ENCODE results near the gene C7orf33.
"Not testable (repeated sequence)": the region's sequence is repeated elsewhere in the genome, so short reads cannot be mapped to it uniquely, and the experiment has no call there.

Gene C7orf33

GRCh38 chr7:148590471-148590870 is at the start of gene C7orf33:
TSS of gene C7orf33 (plus strand) at chr7:148590766. CDS start at chr7:148590926, 160 bp downstream.
- DNase-seq (ENCODE audit: low spot score): no peak

DNA sequence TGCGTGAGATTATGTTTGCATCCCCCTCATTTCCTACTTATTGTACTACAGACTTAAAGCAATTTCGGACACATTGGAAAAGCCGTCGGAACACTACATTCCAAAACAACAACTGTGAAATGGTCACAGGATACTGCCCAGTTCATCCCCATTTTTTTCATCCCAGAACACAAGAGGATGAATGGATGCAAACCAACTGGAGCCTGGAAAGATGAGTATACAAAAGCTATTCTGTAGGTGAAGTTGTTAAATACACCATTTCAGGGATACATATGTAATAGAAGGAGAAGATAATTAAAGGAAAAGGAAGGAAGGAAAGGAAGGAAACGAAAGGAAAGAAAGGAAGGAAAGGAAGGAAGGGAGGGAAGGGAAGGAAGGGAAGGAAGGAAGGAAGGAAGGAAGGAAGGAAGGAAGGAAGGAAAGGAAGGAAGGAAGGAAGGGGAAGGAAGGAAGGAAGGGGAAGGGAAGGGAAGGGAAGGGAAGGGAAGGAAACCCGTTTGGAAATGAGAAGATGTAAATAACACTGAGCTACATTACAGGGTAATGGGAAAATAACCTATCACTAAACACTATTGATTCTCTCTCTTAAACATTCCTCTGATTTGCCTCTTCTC is 48.6 kb upstream of the C7orf33 start:
- no peak for DNase-seq (ENCODE audit: low spot score)

DNA sequence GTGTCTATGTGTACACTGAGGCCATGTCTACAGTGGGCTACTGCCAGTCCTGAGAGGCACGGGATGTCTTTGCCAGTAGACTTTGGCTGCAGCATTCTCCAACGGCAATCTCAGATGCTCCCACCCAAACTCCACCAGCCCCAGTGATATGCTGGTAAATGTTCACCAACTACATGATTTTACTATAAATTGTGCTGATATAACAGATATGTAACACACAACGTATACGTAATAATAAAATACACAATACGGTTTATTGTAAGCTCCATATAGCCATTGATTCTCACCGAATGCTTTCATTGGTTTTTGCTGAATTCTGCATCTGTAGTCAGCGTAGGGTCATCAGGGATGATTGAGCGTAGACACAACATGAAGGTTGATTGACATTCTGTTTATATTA is 47.3 kb upstream of the C7orf33 start:
- DNase-seq (ENCODE audit: low spot score): no peak

DNA sequence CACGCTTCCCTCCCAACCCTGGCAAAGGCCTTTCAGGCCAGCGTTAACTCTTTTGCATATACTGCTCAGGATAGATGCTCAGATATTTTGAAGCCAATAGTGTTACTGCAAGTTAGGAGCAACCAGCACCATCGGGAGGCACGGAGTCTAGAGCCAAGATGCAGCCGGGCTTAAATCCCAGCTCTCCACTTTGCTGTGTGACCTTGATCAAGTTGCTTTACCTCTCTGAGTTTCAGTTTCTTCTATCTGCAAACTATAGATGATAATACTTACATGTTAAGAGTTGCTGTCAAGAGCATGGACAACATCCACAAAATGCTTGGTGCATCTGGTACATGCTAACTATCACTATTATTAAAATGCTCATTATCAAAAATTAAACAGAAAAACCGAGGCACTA is 45.4 kb upstream of the C7orf33 start:
- no peak for DNase-seq (ENCODE audit: low spot score)

GRCh38 chr7:148545932-148546331 is 44.6 kb upstream of the C7orf33 start:
- DNase-seq (ENCODE audit: low spot score): no peak

GRCh38 chr7:148546857-148547256 is 43.7 kb upstream of the C7orf33 start:
- DNase-seq (ENCODE audit: low spot score): no peak

GRCh38 chr7:148547951-148548350 is 42.6 kb upstream of the C7orf33 start:
- DNase-seq (ENCODE audit: low spot score): no peak

DNA sequence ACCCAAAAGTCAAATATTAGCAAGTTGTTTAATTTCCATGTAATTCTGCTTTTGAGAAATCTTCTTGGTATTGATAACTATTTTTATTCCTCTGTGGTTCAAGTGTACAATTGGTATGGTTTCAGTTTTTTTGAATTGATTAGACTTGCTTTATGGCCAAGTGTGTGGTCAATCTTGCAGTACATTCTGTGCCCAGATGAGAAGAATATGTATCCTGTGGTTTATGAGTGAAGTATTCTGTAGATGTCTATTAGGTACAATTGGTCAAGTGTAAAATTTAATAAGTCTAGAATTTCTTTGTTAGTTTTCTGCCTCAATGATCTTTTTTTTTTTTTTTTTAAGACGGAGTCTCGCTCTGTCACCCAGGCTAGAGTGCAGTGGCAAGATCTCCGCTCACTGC is 36.6 kb upstream of the C7orf33 start:
- no peak for DNase-seq (ENCODE audit: low spot score)

GRCh38 chr7:148556892-148557291 is 33.7 kb upstream of the C7orf33 start:
- DNase-seq (ENCODE audit: low spot score): no peak

DNA sequence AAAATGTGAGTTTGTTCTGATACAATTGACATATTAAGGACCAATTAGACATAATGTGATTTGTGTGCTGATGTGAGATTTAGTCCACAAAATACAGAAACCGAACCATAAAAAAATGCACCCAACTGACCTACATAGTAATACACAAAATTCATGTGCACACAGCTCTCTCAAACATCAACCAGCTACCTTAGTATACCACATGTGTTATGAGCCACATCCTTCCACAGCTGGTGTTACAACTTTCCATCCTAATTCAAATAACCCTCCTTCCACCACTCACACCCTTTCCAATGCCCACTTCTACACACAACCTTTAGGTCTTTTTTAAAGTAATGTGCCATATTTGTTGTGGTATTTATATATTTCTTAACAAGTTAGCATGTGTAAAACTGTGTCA is 31.7 kb upstream of the C7orf33 start:
- no peak for DNase-seq (ENCODE audit: low spot score)

DNA sequence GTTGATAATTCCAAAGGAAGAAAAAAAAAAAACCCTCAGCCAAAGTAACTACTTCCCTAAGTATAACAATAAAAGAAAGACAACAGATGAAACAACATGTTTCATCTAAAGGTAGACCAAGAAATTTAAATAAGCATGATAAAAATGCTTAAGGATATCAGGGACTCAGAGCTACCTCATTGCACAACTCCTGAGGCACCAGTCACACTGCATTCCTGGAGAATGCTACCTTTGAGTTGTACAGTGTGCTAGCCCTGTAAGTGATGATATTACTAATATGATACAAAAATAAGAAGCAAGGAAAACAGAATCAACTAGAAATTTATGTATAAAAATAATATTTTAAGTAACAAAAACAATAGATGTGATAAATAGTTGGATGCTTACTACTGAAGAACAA is 29.5 kb upstream of the C7orf33 start:
- DNase-seq (ENCODE audit: low spot score): no peak

- no peak for DNase-seq (ENCODE audit: low spot score)
Observed at GRCh38 chr7:148563583-148564274, 26.8 kb upstream of the C7orf33 start.

GRCh38 chr7:148564275-148564951 is 26.2 kb upstream of the C7orf33 start:
- DNase-seq (ENCODE audit: low spot score): peak; percentile 39

DNA sequence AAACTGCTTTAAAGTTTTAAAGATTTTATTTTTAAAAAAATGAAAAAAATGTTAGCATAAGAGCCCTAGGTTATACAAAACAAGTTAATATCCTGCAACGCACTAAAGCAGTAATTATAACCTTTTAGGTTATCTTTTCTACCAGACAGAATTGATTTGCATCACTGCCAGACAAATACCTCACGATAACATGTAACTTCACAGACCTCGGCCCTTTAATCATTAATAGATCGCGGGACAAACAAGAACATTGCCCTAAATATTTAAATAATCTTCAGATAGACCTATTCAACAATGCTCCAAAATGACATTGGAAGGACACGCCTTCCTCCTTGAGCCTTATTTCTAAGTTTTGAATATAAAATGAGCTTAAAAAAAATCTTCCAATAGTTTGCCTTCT is 23.8 kb upstream of the C7orf33 start:
- no peak for DNase-seq (ENCODE audit: low spot score)

- no peak for DNase-seq (ENCODE audit: low spot score)
Observed at GRCh38 chr7:148567524-148567923, 23.0 kb upstream of the C7orf33 start.

DNA sequence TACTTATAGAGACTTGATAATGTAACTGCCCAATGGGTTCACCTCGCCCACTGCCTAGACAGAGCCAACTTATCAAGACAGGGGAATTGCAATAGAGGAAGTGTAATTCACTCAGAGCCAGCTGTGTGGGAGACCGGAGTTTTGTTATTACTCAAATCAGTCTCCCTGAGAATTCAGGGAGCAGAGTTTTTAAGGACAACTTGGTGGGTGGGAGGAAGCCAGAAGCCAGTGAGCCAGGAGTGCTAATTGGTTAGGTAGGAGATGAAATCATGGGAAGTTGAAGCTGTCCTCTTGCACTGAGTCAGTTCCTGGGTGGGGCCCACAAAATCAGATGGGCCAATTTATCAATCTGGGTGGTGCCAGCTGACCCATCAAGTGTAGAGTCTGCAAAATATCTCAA is 20.1 kb upstream of the C7orf33 start:
- no peak for DNase-seq (ENCODE audit: low spot score)

GRCh38 chr7:148570973-148571372 is 19.6 kb upstream of the C7orf33 start:
- not testable (repeated sequence) for DNase-seq (ENCODE audit: low spot score)

DNA sequence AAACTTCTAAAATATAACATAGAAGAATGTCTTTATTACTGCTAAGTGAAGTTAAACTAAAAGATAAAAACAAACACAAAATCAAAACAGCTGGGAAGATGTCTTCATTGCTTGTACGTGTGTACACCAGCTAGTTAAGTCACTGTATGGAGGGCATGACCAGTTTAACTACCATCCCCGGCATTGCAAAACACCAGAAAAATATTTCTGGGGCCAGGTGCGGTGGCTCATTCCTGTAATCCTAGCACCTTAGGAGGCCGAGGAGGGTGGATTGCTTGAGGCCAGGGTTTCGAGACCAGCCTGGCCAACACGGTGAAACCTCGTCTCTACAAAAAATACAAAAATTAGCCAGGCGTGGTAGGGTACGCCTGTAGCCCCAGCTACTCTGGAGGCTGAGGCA is 19.2 kb upstream of the C7orf33 start:
- no peak for DNase-seq (ENCODE audit: low spot score)

DNA sequence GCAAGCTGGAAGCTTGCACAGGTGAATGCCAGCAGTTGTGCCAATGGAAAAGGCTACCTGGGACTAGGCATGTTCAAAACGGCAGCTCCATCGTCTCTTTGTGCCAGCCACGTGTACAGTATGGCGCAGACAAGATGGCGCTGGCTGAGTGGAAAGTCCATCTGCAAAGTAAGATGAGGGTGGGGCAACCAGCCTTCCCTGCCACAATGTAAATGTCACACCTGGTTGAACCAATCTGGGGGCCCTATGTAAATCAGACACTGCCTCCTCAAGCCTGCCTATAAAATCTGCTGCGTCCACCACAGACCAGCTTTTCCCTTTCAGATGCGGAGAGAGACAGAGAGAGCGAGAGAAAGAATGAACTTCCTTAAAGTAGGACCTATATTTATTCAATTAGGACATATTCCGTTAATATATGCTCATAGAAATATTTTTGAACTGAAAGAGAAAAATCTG is 18.5 kb upstream of the C7orf33 start:
- DNase-seq (ENCODE audit: low spot score): no peak

DNA sequence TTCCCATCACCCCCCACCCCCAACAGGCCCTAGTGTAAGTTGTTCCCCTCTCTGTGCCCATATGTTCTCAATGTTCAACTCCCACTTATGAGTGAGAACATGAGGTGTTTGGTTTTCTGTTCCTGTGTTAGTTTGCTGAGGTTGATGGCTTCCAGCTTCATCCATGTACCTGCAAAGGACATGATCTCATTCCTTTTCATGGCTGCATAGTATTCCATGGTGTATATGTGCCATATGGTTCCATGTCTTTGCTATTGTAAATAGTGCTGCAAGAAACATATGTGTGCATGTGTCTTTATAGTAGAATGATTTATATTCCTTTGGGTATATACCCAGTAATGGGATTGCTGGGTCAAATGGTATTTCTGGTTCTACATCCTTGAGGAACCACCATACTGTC is 17.0 kb upstream of the C7orf33 start:
- DNase-seq (ENCODE audit: low spot score): not testable (repeated sequence)

GRCh38 chr7:148575640-148576411 is 14.7 kb upstream of the C7orf33 start:
- DNase-seq (ENCODE audit: low spot score): peak; percentile 72

DNA sequence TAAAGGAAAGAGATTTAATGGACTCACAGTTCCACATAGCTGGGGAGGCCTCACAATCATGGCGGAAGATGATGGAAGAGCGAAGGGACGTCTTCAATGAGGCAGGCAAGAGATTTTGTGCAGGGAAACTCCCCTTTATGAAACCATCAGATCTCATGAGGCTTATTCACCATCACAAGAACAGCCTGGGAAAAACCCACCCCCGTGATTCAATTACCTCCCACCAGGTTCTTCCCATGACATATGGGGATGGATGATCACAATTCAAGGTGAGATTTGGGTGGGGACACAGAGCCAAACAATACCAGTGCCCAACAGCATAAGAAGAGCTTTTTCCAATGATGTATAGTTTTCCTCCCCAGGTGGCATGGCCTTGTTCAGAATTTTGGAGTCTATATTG is 11.2 kb upstream of the C7orf33 start:
- DNase-seq (ENCODE audit: low spot score): no peak

DNA sequence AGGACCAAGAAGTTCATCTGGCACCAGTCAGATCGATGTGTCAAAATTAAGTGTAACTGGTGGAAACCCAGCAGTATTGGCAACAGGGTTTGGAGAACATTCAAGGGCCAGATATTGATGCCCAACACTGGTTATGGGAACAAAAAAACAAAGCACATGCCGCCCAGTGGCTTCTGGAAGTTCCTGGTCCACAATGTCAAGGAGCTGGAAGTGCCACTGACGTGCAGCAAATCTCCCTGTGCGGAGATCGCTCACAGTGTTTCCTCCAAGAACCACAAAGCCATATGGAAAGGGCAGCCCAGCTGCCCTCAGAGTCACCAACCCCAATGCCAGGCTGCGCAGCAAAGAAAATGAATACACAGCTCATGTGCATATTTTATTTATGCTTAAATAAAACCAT is 10.1 kb upstream of the C7orf33 start:
- no peak for DNase-seq (ENCODE audit: low spot score)

All from CD4-positive, alpha-beta T cell treated with Interleukin-15 for 4 hours (primary cell).